SJCRH30 (cell line): ENCODE measurements around the gene MYLK4. TPM values are rescaled to one million over a fixed set of nuclear protein-coding genes. Genes with fewer than 3 reads are reported as not detected.
A peak's percentile ranks its signal among the peaks of the same experiment; 100 is the strongest.

Experiments used
- DNase-seq, 2 experiments: peaks; one replicate each; pipeline ENCODE4 v3.0.0-alpha.2; 2015 to 2020
- H3K27ac ChIP-seq: fragments of 250-450 bp; sonication (Bioruptor Pico); 2 replicates; pipeline ENCODE4 v1.5.1; 2020; ENCODE audit warnings: mild to moderate bottlenecking, moderate library complexity
- H3K27me3 ChIP-seq: fragments of 250-450 bp; sonication (Bioruptor Pico); 2 replicates; pipeline ENCODE4 v1.5.1; 2020; ENCODE audit warnings: mild to moderate bottlenecking, moderate library complexity
- H3K36me3 ChIP-seq: fragments of 250-450 bp; sonication (Bioruptor Pico); 2 replicates; pipeline ENCODE4 v1.5.1; 2020; ENCODE audit warnings: mild to moderate bottlenecking, moderate library complexity
- H3K4me1 ChIP-seq: fragments of 250-450 bp; sonication (Bioruptor Pico); 2 replicates; pipeline ENCODE4 v1.5.1; 2020; ENCODE audit warnings: mild to moderate bottlenecking, moderate library complexity
- H3K4me3 ChIP-seq: fragments of 250-450 bp; sonication (Bioruptor Pico); 2 replicates; pipeline ENCODE4 v1.5.1; 2020; ENCODE audit warnings: mild to moderate bottlenecking, moderate library complexity
- H3K9me3 ChIP-seq: fragments of 250-450 bp; sonication (Bioruptor Pico); replicated peaks from 2 replicates; pipeline ENCODE4 v1.5.1; 2020; ENCODE audit warnings: mild to moderate bottlenecking, moderate library complexity
- total RNA-seq: library from RNA; depleted of rRNA; stranded (reverse); fragments of >200 nt; shearing (Covaris generic); gene quantifications from 2 replicates; pipeline ENCODE4 v1.2.3, GENCODE V29; 2014

Gene MYLK4
- total RNA-seq, 1 experiment from 2014 or later = 3.0 TPM

- H3K27ac ChIP-seq = no peak overlapping the region
- H3K36me3 ChIP-seq = no peaks in the 10 kb centered on the region
- no peaks in the 10 kb centered on the region for H3K4me1 ChIP-seq
- H3K27me3 ChIP-seq = no peaks in the 10 kb centered on the region
- H3K9me3 ChIP-seq = no peaks in the 10 kb centered on the region
- no peak for DNase-seq
- no peak overlapping the region for H3K4me3 ChIP-seq
Measured at GRCh38 chr6:2665146-2666070, 85.3 kb downstream of the MYLK4 start.

DNA sequence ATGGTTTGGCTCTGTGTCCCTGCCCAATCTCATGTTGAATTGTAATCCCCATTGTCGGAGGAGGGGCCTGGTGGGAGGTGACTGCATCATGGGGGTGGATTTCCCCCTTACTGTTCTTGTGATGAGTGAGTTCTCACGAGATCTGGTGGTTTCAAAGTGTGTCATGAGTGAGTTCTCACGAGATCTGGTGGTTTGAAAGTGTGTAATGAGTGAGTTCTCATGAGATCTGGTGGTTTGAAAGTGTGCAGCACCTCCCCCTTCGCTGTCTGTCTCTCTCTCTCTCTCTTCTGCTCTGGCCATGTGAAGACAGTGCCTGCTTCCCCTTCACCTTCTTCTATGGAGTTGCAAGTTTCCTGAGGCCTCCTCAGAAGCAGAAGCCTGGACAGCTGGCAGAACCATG is 87.6 kb downstream of the MYLK4 start:
- H3K27ac ChIP-seq = no peak overlapping the region
- no peaks in the 10 kb centered on the region for H3K27me3 ChIP-seq
- H3K4me1 ChIP-seq = peaks cover 8% of the 10 kb centered on the region; the same call in 1 of the 2 replicates
- H3K4me3 ChIP-seq = no peak overlapping the region
- DNase-seq = no peak
- H3K9me3 ChIP-seq = no peaks in the 10 kb centered on the region
- no peaks in the 10 kb centered on the region for H3K36me3 ChIP-seq

GRCh38 chr6:2661651-2662050 is 89.1 kb downstream of the MYLK4 start:
- Histone ChIP-seq H3K4me1 (peaks cover 8% of the 10 kb centered on the region; the same call in 1 of the 2 replicates), H3K4me3 (no peak overlapping the region)
- no peak for DNase-seq

DNA sequence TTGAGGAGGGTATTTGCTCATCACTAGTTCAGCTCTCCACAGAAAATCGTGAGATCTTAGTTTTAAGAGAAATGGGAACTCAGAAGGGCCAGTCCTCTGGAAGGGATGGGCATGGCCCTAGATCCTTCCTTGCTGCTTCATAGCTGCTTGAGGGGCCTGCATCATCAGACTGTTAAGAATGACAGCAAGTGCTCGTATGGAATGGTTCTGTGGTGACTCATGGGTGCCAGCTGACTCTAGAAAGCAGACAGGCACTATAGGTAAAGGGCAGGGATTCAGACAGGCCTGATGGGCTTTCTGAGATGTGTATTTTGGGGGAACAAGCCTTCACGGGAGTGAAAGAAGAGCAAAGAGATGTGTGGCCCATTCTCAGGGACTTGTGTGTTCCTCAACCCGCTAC is 90.8 kb downstream of the MYLK4 start:
- peak; percentile 18 to 19 for DNase-seq
- Histone ChIP-seq H3K4me1 (peaks cover 8% of the 10 kb centered on the region; the same call in 1 of the 2 replicates), H3K9me3 (no peaks in the 10 kb centered on the region), H3K27me3 (no peaks in the 10 kb centered on the region), H3K27ac (no peak overlapping the region), H3K4me3 (no peak overlapping the region), H3K36me3 (no peaks in the 10 kb centered on the region)

More at GRCh38 chr6:2661651-2662050, 89.1 kb downstream of the MYLK4 start:
- Histone ChIP-seq H3K9me3 (no peaks in the 10 kb centered on the region), H3K27me3 (no peaks in the 10 kb centered on the region), H3K27ac (no peak overlapping the region), H3K36me3 (no peaks in the 10 kb centered on the region)

- no peaks in the 10 kb centered on the region for H3K36me3 ChIP-seq
- H3K4me1 ChIP-seq = peaks cover 8% of the 10 kb centered on the region; the same call in 1 of the 2 replicates
- H3K9me3 ChIP-seq = no peaks in the 10 kb centered on the region
- H3K4me3 ChIP-seq = no peak overlapping the region
- no peak overlapping the region for H3K27ac ChIP-seq
- DNase-seq = no peak
- H3K27me3 ChIP-seq = no peaks in the 10 kb centered on the region
Measured at GRCh38 chr6:2659381-2659780, 91.3 kb downstream of the MYLK4 start.

DNA sequence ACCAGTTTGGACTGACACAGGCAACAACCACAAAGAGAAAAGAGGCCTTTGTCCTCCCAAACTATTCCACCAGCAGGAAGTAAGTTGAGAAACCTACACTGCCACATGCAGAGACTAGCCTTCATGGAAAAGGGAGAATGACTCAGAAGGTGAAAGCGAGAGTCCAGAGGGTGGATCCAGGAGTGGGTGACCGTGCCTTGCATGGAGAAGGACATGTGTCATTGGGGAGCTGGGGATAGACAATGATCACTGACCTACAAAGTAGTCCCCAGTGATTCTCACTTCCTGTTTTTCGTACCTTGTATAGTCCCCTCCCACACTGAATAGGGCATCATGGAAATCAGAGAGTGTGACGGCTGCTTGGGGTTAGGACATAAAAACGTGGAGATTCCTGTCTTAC is 91.9 kb downstream of the MYLK4 start:
- peak in 1 of 2 experiments; percentile 29 for DNase-seq
- H3K9me3 ChIP-seq = no peaks in the 10 kb centered on the region
- H3K27me3 ChIP-seq = no peaks in the 10 kb centered on the region
- no peak overlapping the region for H3K27ac ChIP-seq
- H3K4me3 ChIP-seq = no peak overlapping the region
- H3K36me3 ChIP-seq = no peaks in the 10 kb centered on the region
- H3K4me1 ChIP-seq = peaks cover 8% of the 10 kb centered on the region; the same call in 1 of the 2 replicates

DNA sequence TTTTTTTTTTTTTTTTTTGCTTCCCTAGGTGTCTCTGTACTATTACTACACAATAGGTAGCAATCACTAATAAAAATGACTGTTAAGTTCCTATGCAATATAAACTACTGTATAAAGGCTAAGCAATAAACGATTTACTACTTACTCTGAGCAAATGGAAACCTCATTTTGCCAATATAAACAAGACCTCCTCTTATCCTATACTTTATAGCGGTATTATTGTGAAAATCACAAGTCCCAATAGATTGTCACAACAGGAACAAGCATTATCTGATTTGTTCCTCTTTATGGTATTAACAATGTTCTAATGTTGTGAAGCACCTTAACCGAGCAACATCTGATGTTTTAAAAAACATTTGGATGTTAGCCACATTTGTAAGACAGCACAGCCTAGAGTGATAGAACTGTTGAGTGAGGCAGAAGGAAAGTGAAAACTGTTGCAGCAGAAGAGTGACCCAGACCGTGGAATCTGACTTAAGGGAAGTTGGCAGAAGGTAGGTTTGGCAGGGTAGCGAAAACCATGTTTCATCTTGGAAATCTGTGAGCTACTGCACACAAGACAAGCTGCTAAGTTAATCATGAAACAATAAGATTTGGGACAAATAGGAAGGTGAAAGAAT is 94.2 kb downstream of the MYLK4 start:
- Histone ChIP-seq H3K9me3 (no peaks in the 10 kb centered on the region), H3K27ac (no peak overlapping the region), H3K36me3 (no peaks in the 10 kb centered on the region), H3K4me3 (no peak overlapping the region), H3K27me3 (no peaks in the 10 kb centered on the region), H3K4me1 (peaks cover 8% of the 10 kb centered on the region; the same call in 1 of the 2 replicates)
- no peak for DNase-seq

DNA sequence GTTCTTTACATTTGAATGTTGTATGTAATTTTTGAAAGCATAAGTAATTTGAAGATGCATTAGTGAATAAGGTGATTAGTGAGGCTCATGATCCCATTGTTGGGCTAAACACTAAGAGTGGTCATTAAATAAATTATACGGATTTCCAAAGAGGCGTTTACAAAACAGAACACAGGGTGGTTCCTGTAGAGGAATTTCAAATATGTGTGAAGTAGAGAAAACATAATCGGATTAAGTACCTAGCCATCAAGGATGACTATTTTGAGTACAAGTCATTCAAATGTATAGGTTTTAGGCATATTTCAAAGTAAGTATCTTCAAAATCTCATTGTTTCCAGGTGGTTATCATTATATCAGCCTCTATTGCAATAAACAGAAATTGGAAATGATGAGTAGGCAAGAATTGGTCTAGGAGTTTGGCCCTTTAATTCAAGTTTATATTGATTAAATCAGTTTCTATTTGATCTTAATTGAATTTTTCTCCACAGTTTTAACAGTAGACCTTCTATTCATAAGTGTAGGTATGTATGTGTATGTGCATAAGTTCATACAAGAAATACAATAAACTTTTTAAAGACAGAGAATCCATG is 94.8 kb downstream of the MYLK4 start:
- Histone ChIP-seq H3K4me3 (no peak overlapping the region), H3K9me3 (no peaks in the 10 kb centered on the region), H3K27me3 (no peaks in the 10 kb centered on the region), H3K4me1 (peaks cover 8% of the 10 kb centered on the region; the same call in 1 of the 2 replicates), H3K36me3 (no peaks in the 10 kb centered on the region), H3K27ac (no peak overlapping the region)
- no peak for DNase-seq

GRCh38 chr6:2653369-2654032 is 97.2 kb downstream of the MYLK4 start:
- no peak for DNase-seq
- no peaks in the 10 kb centered on the region for H3K9me3 ChIP-seq
- no peak overlapping the region for H3K27ac ChIP-seq
- no peaks in the 10 kb centered on the region for H3K36me3 ChIP-seq
- no peaks in the 10 kb centered on the region for H3K27me3 ChIP-seq
- no peak overlapping the region for H3K4me3 ChIP-seq
- no peaks in the 10 kb centered on the region for H3K4me1 ChIP-seq

DNA sequence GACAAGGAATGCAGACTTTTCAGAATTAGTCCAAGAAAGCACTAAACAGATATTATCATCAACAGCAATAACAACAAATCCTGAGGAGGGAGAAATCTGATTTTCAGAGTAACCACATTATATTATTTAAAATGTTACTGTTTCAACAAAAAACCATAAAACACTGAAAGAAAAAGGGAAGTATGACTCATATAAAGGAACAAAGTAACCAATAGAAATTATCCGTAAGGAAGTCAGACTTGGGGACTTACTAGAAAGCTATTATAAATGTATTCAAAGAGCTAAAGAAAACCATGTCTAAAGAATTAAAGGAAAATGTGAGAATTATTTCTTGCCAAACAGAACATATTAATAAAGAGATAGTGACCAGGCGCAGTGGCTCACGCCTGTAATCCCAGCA is 98.1 kb downstream of the MYLK4 start:
- Histone ChIP-seq H3K36me3 (no peaks in the 10 kb centered on the region), H3K27me3 (no peaks in the 10 kb centered on the region), H3K27ac (no peak overlapping the region), H3K9me3 (no peaks in the 10 kb centered on the region), H3K4me1 (no peaks in the 10 kb centered on the region), H3K4me3 (no peak overlapping the region)
- no peak for DNase-seq

DNA sequence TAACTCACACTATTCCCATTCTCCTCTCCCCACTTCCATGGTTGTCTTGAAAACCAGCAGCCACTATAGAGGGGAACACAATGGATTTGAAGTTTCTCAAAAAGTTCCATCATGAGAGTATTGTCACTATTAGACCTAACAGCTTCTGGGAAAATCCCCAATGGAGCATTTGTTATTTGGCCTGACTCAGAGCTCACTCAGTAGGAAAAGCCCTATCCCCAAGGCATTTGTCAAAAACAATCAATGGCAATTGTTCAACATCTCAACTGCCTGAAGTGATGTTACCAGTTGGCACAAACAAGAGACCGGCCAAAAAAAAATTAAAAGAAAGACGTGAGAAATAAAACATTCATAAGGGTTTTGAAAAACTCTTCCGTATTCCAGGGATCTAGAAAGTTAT is 98.8 kb downstream of the MYLK4 start:
- Histone ChIP-seq H3K4me3 (no peak overlapping the region), H3K27me3 (no peaks in the 10 kb centered on the region), H3K36me3 (no peaks in the 10 kb centered on the region), H3K27ac (no peak overlapping the region), H3K9me3 (no peaks in the 10 kb centered on the region), H3K4me1 (no peaks in the 10 kb centered on the region)
- no peak for DNase-seq

- H3K36me3 ChIP-seq = no peaks in the 10 kb centered on the region
- no peaks in the 10 kb centered on the region for H3K4me1 ChIP-seq
- no peak for DNase-seq
- H3K27me3 ChIP-seq = no peaks in the 10 kb centered on the region
- no peak overlapping the region for H3K27ac ChIP-seq
- H3K9me3 ChIP-seq = no peaks in the 10 kb centered on the region
- no peak overlapping the region for H3K4me3 ChIP-seq
Measured at GRCh38 chr6:2651536-2651935, 99.2 kb downstream of the MYLK4 start.

DNA sequence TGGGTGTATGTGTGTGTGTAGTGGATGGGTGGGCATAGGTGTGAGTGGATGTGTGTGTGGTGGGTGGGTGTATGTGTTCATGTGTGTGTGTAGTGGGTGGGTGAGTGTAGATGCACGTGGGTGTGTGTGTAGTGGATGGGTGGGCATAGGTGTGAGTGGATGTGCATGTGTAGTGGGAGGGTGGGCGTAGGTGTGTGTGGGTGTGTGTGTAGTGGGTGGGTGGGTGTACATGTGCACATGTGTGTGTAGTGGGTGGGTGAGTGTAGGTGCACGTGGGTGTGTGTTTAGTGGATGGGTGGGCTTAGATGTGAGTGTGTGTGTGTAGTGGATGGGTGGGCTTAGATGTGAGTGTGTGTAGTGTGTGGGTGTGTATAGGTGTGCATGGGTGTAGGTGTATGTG is 104.4 kb downstream of the MYLK4 start:
- Histone ChIP-seq H3K27ac (no peak overlapping the region), H3K36me3 (no peaks in the 10 kb centered on the region), H3K9me3 (no peaks in the 10 kb centered on the region), H3K27me3 (no peaks in the 10 kb centered on the region), H3K4me3 (no peak overlapping the region), H3K4me1 (no peaks in the 10 kb centered on the region)
- no peak for DNase-seq

GRCh38 chr6:2643935-2644539 is 106.7 kb downstream of the MYLK4 start:
- H3K9me3 ChIP-seq = no peaks in the 10 kb centered on the region
- H3K27me3 ChIP-seq = no peaks in the 10 kb centered on the region
- H3K4me1 ChIP-seq = no peaks in the 10 kb centered on the region
- H3K27ac ChIP-seq = no peak overlapping the region
- H3K36me3 ChIP-seq = no peaks in the 10 kb centered on the region
- H3K4me3 ChIP-seq = no peak overlapping the region
- no peak for DNase-seq
